Hematopoietic multipotent progenitor cell treated with erythropoietin and hydrocortisone succinate and interleukin-3 and kit ligand, for 6 days (in vitro differentiated cells): ENCODE measurements around the gene PHACTR3.

ENCODE experiments used
- DNase-seq: peaks from one replicate; pipeline ENCODE4 v3.0.0-alpha.2; 2015

Gene PHACTR3

GRCh38 chr20:59574308-59574707, 30.0 kb upstream of the PHACTR3 start:
- no peak for DNase-seq

DNA sequence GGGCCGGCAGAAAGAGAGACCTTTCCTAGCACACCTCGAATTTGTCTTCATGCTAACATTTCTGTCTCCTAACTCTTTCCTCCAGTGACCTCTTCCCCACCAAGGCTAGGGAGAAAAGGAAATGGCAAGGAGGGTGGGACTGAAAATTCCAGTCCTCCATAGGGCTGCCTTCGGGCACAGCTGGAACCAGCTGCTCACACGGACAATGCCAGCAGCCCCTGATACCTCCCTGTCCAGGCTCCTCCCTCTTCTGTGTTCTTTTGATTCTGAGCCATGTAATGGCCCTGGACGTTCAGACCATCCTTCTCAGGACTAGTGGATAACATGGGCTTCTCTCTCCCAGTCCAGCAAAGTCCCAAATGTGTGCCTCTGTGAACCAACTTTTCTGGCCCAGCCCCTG, 29.1 kb upstream of the PHACTR3 start:
- DNase-seq, result no peak

DNA sequence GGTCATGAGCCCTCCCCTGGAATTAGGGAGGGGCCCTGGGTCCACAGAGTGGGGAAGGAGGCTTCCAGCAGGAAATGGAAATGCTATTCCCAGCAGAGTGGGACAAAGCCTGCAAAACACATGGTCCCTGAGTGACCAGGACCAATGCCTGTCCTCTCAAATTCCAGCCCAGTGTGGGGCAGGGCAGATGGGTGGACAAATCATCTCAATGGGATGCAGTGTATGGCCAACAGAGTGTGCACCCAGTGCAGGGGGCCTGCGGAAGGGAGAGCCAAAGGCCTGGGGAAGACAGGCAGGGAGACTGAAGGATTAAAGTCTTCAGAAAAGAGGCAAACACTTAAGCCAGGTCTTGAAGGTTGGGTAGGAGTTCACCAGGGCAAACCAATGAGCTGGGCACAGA, 28.7 kb upstream of the PHACTR3 start:
- DNase-seq, result no peak

DNA sequence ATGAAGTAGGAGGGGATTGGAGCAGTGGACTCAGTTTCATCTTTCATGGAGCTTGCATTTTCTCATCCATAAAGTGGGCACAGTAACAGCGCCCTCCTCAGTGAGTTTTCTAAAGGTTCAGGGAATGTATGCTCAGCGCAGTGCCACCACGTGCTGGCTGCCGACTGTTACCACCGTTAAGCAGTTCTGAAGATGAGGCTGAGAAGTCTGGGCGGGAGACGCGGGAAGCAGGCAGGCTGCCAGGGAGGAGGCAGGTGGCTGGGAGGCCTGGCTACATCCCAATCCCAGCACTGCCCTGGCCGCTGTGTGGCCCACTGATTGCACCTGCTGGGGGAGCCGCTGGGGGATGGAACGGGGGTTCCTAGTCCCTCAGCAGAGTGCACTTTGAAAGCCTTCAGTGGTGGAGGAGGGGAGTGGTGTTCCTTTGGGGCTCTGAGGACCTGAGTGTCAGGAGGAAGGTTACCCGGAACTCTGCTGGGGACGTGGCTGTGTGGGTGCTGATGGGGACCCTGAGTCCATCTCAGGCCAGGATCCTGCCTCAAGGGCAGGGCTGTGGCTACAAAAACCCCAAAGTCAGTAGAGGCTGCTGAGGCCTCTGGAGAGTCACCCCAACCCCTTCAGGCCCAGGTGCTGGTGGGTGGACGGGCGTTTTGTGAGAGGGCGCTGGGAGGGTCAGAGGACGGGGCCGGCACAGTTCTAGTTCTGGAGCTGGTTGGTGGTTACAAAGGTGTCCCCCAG, 28.0 kb upstream of the PHACTR3 start:
- no peak for DNase-seq

- DNase-seq, result no peak
Measured at GRCh38 chr20:59577037-59577808, 27.1 kb upstream of the PHACTR3 start.

DNA sequence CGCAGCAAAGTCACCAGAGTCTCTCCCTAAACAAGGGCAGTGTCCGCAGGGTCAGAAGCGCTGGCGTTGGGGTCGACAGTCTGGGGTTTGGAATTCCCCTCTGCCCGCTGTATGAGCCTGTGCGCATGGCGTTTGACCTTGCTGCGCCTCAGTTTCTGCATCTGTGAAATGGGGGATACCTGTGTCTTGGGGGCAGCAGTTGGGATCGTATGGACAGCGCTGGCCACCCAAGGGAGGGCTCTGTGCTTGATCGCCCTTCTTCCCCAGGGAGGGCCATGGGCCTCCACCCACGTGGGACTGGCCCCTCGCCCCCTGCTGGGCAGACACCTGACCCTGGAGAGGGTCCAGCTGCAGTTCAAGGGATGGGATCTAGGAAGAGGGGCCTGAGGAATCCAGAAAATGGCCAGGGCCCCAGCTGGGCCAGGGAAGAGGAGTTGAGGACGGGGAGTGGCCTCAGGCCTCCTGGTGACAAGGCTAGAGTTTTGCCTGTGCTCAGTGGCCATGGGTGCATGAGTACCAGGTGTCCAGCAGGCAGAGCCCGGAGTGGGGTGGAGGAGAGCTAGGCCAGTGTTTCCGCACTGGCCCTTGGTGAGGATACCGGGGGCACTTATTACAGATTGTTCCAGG, 26.4 kb upstream of the PHACTR3 start:
- DNase-seq, result no peak

GRCh38 chr20:59578436-59579403, 25.6 kb upstream of the PHACTR3 start:
- DNase-seq, result no peak

GRCh38 chr20:59579404-59580145, 24.8 kb upstream of the PHACTR3 start:
- no peak for DNase-seq

DNA sequence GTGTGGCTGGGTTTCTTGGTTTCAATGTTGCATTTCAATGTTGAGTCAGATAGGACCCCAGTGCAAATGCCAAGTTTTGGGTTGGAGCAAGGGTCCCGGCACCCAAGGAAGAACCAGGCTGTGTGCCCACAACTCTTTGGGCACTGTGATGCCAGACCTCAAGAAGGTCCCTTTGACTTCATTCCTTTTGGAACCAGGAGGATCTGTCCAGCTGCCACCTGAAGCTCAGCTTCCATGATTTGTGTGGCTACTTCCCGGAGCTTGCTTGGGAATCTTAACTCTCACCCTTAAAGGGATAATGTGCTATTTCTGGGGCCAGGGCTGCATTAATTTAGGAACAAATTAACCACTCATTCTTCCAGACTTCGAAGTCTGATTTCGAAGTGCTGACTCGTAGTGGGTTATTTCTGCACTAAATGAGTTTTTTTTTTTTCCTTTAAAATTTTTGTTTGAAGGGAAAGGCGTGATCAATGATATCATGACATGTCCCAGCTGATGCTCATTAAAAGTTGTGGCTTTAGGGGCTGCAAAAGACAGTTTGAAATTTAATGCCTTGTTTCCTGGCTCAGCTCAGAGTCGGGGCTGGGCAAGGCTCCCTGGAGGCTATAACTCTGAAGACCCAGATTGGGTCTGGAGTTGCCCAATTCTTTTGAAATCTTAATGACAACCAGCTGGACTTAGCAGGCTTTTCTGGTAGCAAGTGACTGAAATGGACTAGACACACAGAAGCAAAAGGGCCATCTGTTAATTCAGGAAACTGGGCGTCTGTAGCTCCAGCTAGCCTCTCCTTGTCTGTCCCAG, 24.0 kb upstream of the PHACTR3 start:
- DNase-seq, result no peak

- DNase-seq, result no peak
Measured at GRCh38 chr20:59580991-59581401, 23.3 kb upstream of the PHACTR3 start.

- DNase-seq, result no peak
Measured at GRCh38 chr20:59581993-59582679, 22.2 kb upstream of the PHACTR3 start.

GRCh38 chr20:59583428-59584277, 20.7 kb upstream of the PHACTR3 start:
- no peak for DNase-seq

GRCh38 chr20:59584278-59584925, 19.9 kb upstream of the PHACTR3 start:
- no peak for DNase-seq

DNA sequence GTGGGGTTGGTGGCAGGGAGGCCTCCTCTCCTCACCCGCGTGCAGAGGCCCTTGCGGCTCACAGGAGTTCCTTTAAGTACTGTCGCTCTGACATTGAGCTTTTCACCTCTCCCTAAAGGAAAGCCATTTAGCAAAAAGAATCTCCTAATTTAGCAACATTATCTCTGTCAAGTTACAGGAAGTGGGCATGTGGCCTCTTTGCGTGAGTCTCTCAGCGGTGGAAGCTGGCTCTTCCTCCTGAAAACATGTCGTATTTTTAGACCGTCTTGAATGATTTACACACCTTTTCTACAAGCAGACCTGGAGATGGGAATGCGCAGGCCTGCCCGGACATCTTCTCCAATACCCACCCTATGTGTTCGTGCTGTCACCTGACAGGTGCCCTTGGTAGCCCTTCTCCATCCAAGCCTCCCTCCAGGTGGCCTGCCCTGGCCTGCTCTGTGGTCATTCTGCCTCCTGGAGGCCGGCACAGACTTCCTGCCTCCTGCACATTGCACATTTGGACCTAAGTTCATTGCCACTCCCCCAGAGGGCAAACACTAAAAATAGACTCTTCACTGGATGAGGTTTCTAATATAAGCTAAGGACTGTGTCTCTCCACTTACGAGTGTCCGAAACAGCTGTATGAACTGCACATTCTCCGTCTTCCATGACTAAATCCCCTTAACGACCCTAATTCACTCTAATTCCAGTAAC, 18.5 kb upstream of the PHACTR3 start:
- DNase-seq, result no peak

- DNase-seq, result no peak
Measured at GRCh38 chr20:59586613-59587012, 17.7 kb upstream of the PHACTR3 start.

GRCh38 chr20:59587570-59587969, 16.8 kb upstream of the PHACTR3 start:
- no peak for DNase-seq

DNA sequence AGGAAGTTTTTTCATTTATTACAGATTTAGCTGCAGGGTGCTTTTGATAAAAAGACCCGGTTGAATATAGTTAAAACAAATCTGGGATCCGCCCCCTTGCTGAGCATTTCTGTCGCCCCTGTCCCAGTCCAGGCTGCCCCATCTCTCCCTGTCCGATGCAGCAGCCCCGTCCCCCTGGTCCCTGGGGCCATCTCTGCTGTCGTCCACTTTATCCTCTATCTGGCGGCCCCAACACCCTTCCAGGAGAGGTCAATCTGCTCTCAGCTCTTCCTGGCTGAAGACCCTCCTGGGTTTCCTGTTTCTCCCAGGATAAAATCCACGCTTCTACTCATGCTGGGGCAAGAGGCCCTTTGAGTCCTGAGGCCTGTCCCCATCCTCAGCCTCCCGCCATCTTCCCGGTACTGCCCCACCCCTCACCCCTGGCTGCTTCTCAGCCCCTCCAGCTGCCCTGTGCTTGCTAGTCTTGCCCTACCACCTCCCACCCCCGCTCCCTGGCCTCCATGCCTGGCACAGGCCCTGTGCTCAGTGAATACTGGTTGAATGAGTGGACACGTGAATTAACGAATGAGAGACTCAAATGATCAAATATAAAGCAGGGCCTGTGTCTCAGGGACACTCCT, 16.0 kb upstream of the PHACTR3 start:
- DNase-seq, result no peak
